ENCODE data around the gene HMGN4.

HMGN4 gene

GRCh38 chr6:26571592-26572296 lies 33.6 kb downstream of the HMGN4 start:
- no peak for DNase-seq (ENCODE audit: extremely low spot score)
- ChIA-PET POLR2A (interaction anchor here (0.6 kb wide), 1 partner anchor 24 kb away, joined by 3 read pairs; no protein-coding TSS in a partner anchor), CTCF (interaction anchor here (1.0 to 20.8 kb wide), 13 partner anchors 8 to 542 kb away, joined by 3 to 280 read pairs (median 4); partner anchors contain the start of gene ABT1)
- no peak for TF ChIP-seq CTCF (IDR thresholded peaks at IDR 0.05; ENCODE audit: control extremely low read depth, extremely low read depth, low read depth, missing control alignments)

- POLR2A ChIA-PET = no interaction called here
- no peak for TF ChIP-seq CTCF (IDR thresholded peaks at IDR 0.05; ENCODE audit: control extremely low read depth, extremely low read depth, low read depth, missing control alignments)
- CTCF ChIA-PET = interaction anchor here (20.8 kb wide), 1 partner anchor 18 kb away, joined by 280 read pairs; the partner anchor contains the start of gene ABT1
- no peak for DNase-seq (ENCODE audit: extremely low spot score)
These were observed 37.4 kb downstream of the HMGN4 start for GRCh38 chr6:26575494-26575939.

- TF ChIP-seq CTCF (IDR thresholded peaks at IDR 0.05; ENCODE audit: control extremely low read depth, extremely low read depth, low read depth, missing control alignments) = no peak
- no peak for DNase-seq (ENCODE audit: extremely low spot score)
- POLR2A ChIA-PET = interaction anchor here (0.5 kb wide), 2 partner anchors 58 to 217 kb away, joined by 3 to 4 read pairs; no protein-coding TSS in a partner anchor
- CTCF ChIA-PET = interaction anchor here (0.8 to 20.8 kb wide), 5 partner anchors 10 to 235 kb away, joined by 3 to 280 read pairs (median 6); partner anchors contain the start of gene ABT1
These were observed 38.3 kb downstream of the HMGN4 start for GRCh38 chr6:26576407-26576843.

- TF ChIP-seq CTCF (IDR thresholded peaks at IDR 0.05; ENCODE audit: control extremely low read depth, extremely low read depth, low read depth, missing control alignments) = no peak
- ChIA-PET POLR2A (no interaction called here), CTCF (interaction anchor here (0.8 to 20.8 kb wide), 5 partner anchors 9 to 236 kb away, joined by 3 to 280 read pairs (median 6); partner anchors contain the start of gene ABT1)
- DNase-seq (ENCODE audit: extremely low spot score) = no peak
These were observed 39.0 kb downstream of the HMGN4 start for GRCh38 chr6:26576929-26577719.

DNA sequence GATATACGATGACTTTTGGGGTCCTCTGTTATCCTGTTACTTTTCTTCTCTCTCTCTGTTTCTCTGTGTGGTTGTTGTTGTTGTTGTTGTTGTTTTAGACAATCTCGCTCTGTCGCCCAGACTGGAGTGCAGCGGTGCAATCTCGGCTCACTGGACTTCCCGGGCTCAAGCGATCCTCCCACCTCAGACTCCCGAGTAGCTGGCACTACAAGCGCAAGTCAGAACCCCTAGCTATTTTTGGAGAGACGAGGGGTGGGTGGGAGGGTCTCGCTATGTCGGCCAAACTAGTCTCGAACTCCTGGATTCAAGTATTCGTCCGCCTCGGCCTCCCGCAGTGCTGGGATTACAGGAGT lies 39.5 kb downstream of the HMGN4 start:
- DNase-seq (ENCODE audit: extremely low spot score) = no peak
- no peak for TF ChIP-seq CTCF (IDR thresholded peaks at IDR 0.05; ENCODE audit: control extremely low read depth, extremely low read depth, low read depth, missing control alignments)
- POLR2A ChIA-PET = no interaction called here
- CTCF ChIA-PET = interaction anchor here (1.2 to 20.8 kb wide), 4 partner anchors 9 to 16 kb away, joined by 4 to 280 read pairs (median 6); partner anchors contain the start of gene ABT1

- TF ChIP-seq CTCF (IDR thresholded peaks at IDR 0.05; ENCODE audit: control extremely low read depth, extremely low read depth, low read depth, missing control alignments) = no peak
- CTCF ChIA-PET = interaction anchor here (1.5 to 20.8 kb wide), 2 partner anchors 9 to 15 kb away, joined by 4 to 280 read pairs; partner anchors contain the start of gene ABT1
These were observed 40.1 kb downstream of the HMGN4 start for GRCh38 chr6:26578279-26578678.

More at GRCh38 chr6:26578279-26578678, 40.1 kb downstream of the HMGN4 start:
- DNase-seq (ENCODE audit: extremely low spot score) = no peak
- POLR2A ChIA-PET = no interaction called here
